Astrocyte (in vitro differentiated cells and primary cell): ENCODE measurements around the gene NFE2L1. TPM values are rescaled to one million over a fixed set of nuclear protein-coding genes. Genes with fewer than 3 reads are reported as not detected.

Source experiments
- DNase-seq: peaks from one replicate; pipeline ENCODE4 v3.0.0-alpha.2; 2010; ENCODE audit warnings: low read depth
- FAIRE-seq: peaks from 2 replicates; lab custom pipeline; 2011; peaks lifted over from hg19 to GRCh38; lab: Jason Lieb, UNC
- H2AFZ ChIP-seq: 2 replicates; pipeline ENCODE4 v1.6.0; 2012; ENCODE audit warnings: low read depth, low read length, inconsistent platforms
- H3K27ac ChIP-seq: 2 replicates; pipeline ENCODE4 v1.5.1; 2011; ENCODE audit warnings: low read depth, low read length, inconsistent platforms
- H3K27me3 ChIP-seq: 2 replicates; pipeline ENCODE4 v1.6.0; 2011; ENCODE audit warnings: low read length, inconsistent platforms; ENCODE audit not compliant: insufficient read depth
- H3K36me3 ChIP-seq: 2 replicates; pipeline ENCODE4 v1.5.1; 2011; ENCODE audit warnings: low read length, inconsistent platforms; ENCODE audit not compliant: insufficient read depth
- H3K4me1 ChIP-seq: 2 replicates; pipeline ENCODE4 v1.5.1; 2011; ENCODE audit warnings: low read length, inconsistent platforms; ENCODE audit not compliant: insufficient read depth
- H3K4me2 ChIP-seq: 2 replicates; pipeline ENCODE4 v1.6.0; 2012; ENCODE audit warnings: low read length, inconsistent platforms
- H3K4me3 ChIP-seq: 2 replicates; pipeline ENCODE4 v1.5.1; 2011; ENCODE audit warnings: low read depth, mild to moderate bottlenecking, low read length, inconsistent platforms; ENCODE audit not compliant: insufficient read depth
- H3K79me2 ChIP-seq: 2 replicates; pipeline ENCODE4 v1.6.0; 2012; ENCODE audit warnings: mild to moderate bottlenecking, low read length, inconsistent platforms; ENCODE audit not compliant: insufficient read depth
- H3K9ac ChIP-seq: 2 replicates; pipeline ENCODE4 v1.6.0; 2012; ENCODE audit warnings: mild to moderate bottlenecking, low read length, inconsistent platforms
- H3K9me3 ChIP-seq: 2 replicates; pipeline ENCODE4 v1.5.1; 2012; ENCODE audit warnings: low read depth, mild to moderate bottlenecking, low read length, inconsistent platforms; ENCODE audit not compliant: insufficient read depth
- H4K20me1 ChIP-seq: 2 replicates; pipeline ENCODE4 v1.6.0; 2012; ENCODE audit warnings: low read length, inconsistent platforms; ENCODE audit not compliant: insufficient read depth
- H3K27ac Mint-ChIP-seq: one replicate; pipeline ENCODE4 v1.8.0; 2021; ENCODE audit warnings: mild to moderate bottlenecking, mixed read lengths; ENCODE audit not compliant: unreplicated experiment
- H3K27me3 Mint-ChIP-seq: one replicate; pipeline ENCODE4 v1.8.0; 2021; ENCODE audit warnings: low read depth, mixed read lengths; ENCODE audit not compliant: unreplicated experiment
- H3K36me3 Mint-ChIP-seq: one replicate; pipeline ENCODE4 v1.8.0; 2021; ENCODE audit warnings: low read depth, mixed read lengths; ENCODE audit not compliant: unreplicated experiment
- H3K4me1 Mint-ChIP-seq: one replicate; pipeline ENCODE4 v1.8.0; 2021; ENCODE audit warnings: low read depth, mixed read lengths; ENCODE audit not compliant: unreplicated experiment
- H3K4me3 Mint-ChIP-seq: one replicate; pipeline ENCODE4 v1.8.0; 2021; ENCODE audit warnings: mild to moderate bottlenecking, moderate library complexity, mixed read lengths; ENCODE audit not compliant: unreplicated experiment
- H3K9me3 Mint-ChIP-seq: one replicate; pipeline ENCODE4 v1.8.0; 2021; ENCODE audit warnings: mild to moderate bottlenecking, mixed read lengths; ENCODE audit not compliant: unreplicated experiment
- CTCF ChIP-seq: IDR thresholded peaks from 2 replicates; pipeline ENCODE4 v1.5.1; 2011; ENCODE audit warnings: low read depth, mild to moderate bottlenecking, inconsistent platforms, low read length, moderate library complexity; ENCODE audit not compliant: insufficient read depth
- EZH2 ChIP-seq: IDR thresholded peaks from 2 replicates; pipeline ENCODE4 v1.6.1; 2012; ENCODE audit warnings: mild to moderate bottlenecking, low read length, inconsistent platforms; ENCODE audit not compliant: insufficient read depth
- total RNA-seq: library from RNA; stranded (reverse); gene quantifications from 2 replicates; pipeline ENCODE4 v1.2.1, GENCODE V29; 2021

The NFE2L1 gene
- total RNA-seq, 1 donor from 2014 or later, result 344 TPM

GRCh38 chr17:48037036-48037837, 10.9 kb upstream of the NFE2L1 start, which contains the start of gene COPZ2:
Gene COPZ2 (minus strand): TSS chr17:48037797. CDS start chr17:48037777, 20 bp downstream.
- Mint-ChIP-seq H3K4me3 (peak within 1 kb of the TSS; percentile 84), H3K4me1 (peaks cover 3% of the 10 kb centered on the region), H3K27ac (peak within 1 kb of the TSS; percentile 87), H3K36me3 (peaks cover 18% of the 10 kb centered on the region), H3K9me3 (peaks cover 3% of the 10 kb centered on the region), H3K27me3 (peaks cover 26% of the 10 kb centered on the region)
- DNase-seq, result no peak
- FAIRE-seq, result no peak
- H4K20me1 ChIP-seq, result no peaks in the 10 kb centered on the region
- H3K9me3 ChIP-seq, result no peaks in the 10 kb centered on the region
- no peak for TF ChIP-seq EZH2
- peak; percentile 42 for TF ChIP-seq CTCF
- H3K4me1 ChIP-seq, result peaks cover 9% of the 10 kb centered on the region
- H3K27me3 ChIP-seq, result no peaks in the 10 kb centered on the region
- H3K4me2 ChIP-seq, result peak within 1 kb of the TSS; percentile 96
- peaks cover 4% of the 10 kb centered on the region for H3K79me2 ChIP-seq
- H2AFZ ChIP-seq, result peak within 1 kb of the TSS; percentile 94
- H3K4me3 ChIP-seq, result peak within 1 kb of the TSS; percentile 76
- peak within 1 kb of the TSS; percentile 60 for H3K27ac ChIP-seq
- H3K9ac ChIP-seq, result peak within 1 kb of the TSS; percentile 89
- no peaks in the 10 kb centered on the region for H3K36me3 ChIP-seq

- H3K4me2 ChIP-seq, result peak overlapping the region; percentile 96
- Mint-ChIP-seq H3K36me3 (peaks cover 11% of the 10 kb centered on the region), H3K4me1 (peaks cover 3% of the 10 kb centered on the region), H3K4me3 (peak overlapping the region; percentile 84), H3K9me3 (no peaks in the 10 kb centered on the region), H3K27me3 (peaks cover 21% of the 10 kb centered on the region), H3K27ac (peak overlapping the region; percentile 70)
- peak overlapping the region; percentile 94 for H2AFZ ChIP-seq
- H3K4me1 ChIP-seq, result peaks cover 9% of the 10 kb centered on the region
- FAIRE-seq (no peak), DNase-seq (no peak)
- peak overlapping the region; percentile 89 for H3K9ac ChIP-seq
- H3K27me3 ChIP-seq, result no peaks in the 10 kb centered on the region
- no peak for TF ChIP-seq CTCF
- no peak for TF ChIP-seq EZH2
- peak overlapping the region; percentile 44 for H3K4me3 ChIP-seq
- H3K27ac ChIP-seq, result no peak overlapping the region
- H3K36me3 ChIP-seq, result no peaks in the 10 kb centered on the region
- H4K20me1 ChIP-seq, result no peaks in the 10 kb centered on the region
- no peaks in the 10 kb centered on the region for H3K9me3 ChIP-seq
- H3K79me2 ChIP-seq, result peaks cover 4% of the 10 kb centered on the region
Observed at GRCh38 chr17:48037838-48038323, 10.3 kb upstream of the NFE2L1 start.
